Heart right ventricle (tissue), 16 donors: ENCODE measurements around the gene NMT1. TPM values are rescaled to one million over a fixed set of nuclear protein-coding genes. Genes with fewer than 3 reads are reported as not detected.

Experiments used
- ATAC-seq, 8 donors: fragments of 200-7000 bp; cut with Tn5 transposase; one replicate each; pipeline ENCODE4 v1.9.1; 2020; ENCODE audit warnings: mild to moderate bottlenecking in 8 of 8, moderate library complexity in 8 of 8, moderate number of reproducible peaks in 1 of 8
- DNase-seq, 2 donors: peaks; one replicate each; pipeline ENCODE4 v3.0.0-alpha.2; 2020
- H3K27ac ChIP-seq, 10 donors: fragments of 200-600 bp; sonication (generic) in 2 of 10; one replicate each; pipeline versions ENCODE4 v1.5.0 to v1.8.0; 2020 to 2022; ENCODE audit warnings: mild to moderate bottlenecking in 3 of 10
- H3K27me3 ChIP-seq, 7 donors: fragments of 200-600 bp; one replicate each; pipeline ENCODE4 v1.8.0; 2021 to 2022; ENCODE audit warnings: mild to moderate bottlenecking in 2 of 7
- H3K36me3 ChIP-seq, 9 donors: fragments of 200-600 bp; sonication (generic) in 1 of 9; one replicate each; pipeline versions ENCODE4 v1.5.0 to v1.8.0; 2020 to 2022; ENCODE audit warnings: mild to moderate bottlenecking in 2 of 9
- H3K4me1 ChIP-seq, 9 donors: fragments of 200-600 bp; sonication (generic) in 1 of 9; one replicate each; pipeline versions ENCODE4 v1.5.0 to v1.8.0; 2020 to 2022; ENCODE audit warnings: mild to moderate bottlenecking in 4 of 9
- H3K4me3 ChIP-seq, 10 donors: fragments of 200-600 bp; sonication (generic) in 2 of 10; one replicate each; pipeline versions ENCODE4 v1.5.0 to v1.8.0; 2020 to 2022; ENCODE audit warnings: mild to moderate bottlenecking in 7 of 10, moderate library complexity in 2 of 10
- H3K9me3 ChIP-seq, 11 donors: fragments of 200-600 bp in 10 of 11; sonication (generic) in 2 of 11; one replicate each; pipeline versions ENCODE4 v1.5.0 to v1.8.0; 2013 to 2022; ENCODE audit warnings: mild to moderate bottlenecking in 2 of 11, control low read depth in 1 of 11, moderate library complexity in 1 of 11
- WGBS, 2 donors: extraction: QIAGEN DNeasy Blood & Tissue Kit; methylation state at CpG; one replicate each; pipeline ENCODE4 v1.1.7; 2013; ENCODE audit warnings: inconsistent platforms in 1 of 2; 5-methylcytosine and 5-hydroxymethylcytosine counted together
- intact Hi-C, 10 donors: fragments of 100-400 bp; cut with DNase I; formaldehyde crosslinking; loops; one replicate each; pipeline versions ENCODE4 v1.11.1 to v1.14.2; 2022
- polyA plus RNA-seq, 2 donors: library from polyadenylated mRNA; stranded (reverse); fragments of 200-250 nt; gene quantifications; one replicate each; pipeline ENCODE4 v1.2.3, GENCODE V29; 2013
- total RNA-seq, 10 donors: library from RNA; stranded (reverse); fragmentation: NEBNext Ultra II Directional in 3 of 10; extraction: Animal tissue kit (Norgen Biotek cat#: 25700) in 3 of 10; gene quantifications; one replicate each; pipeline versions ENCODE4 v1.2.1 to v1.2.4, GENCODE V29; 2021 to 2023
- TF ChIP-seq, protein P1 (sequence below), 9 donors: fragments of 200-600 bp; sonication (generic) in 2 of 9; IDR thresholded peaks; one replicate each; pipeline versions ENCODE4 v1.5.0 to v1.8.0; 2021 to 2022; ENCODE audit warnings: antibody characterized with exemption in 9 of 9, mild to moderate bottlenecking in 5 of 9, moderate library complexity in 1 of 9
- donor health status: Arrhythmogenic right ventricular cardiomyopathy.
- donor health status: ischemic (EF 13 %, LVEDD 7.1; RV severe dilation, severe dysfunction).
- donor health status: healthy with polysubstance abuse.
- donor health status: DM: no; HTN: yes; CAD: no.
- donor health status: DM: no; HTN: no; CAD: no.
- donor health status: ischemic (EF 25% LVEDD 6.9; RV normal size, moderate dysfunction).
- donor health status: ischemic (EF 25% LVEDD 5.7; RV mildly dilated, moderate dysfunction).
- donor health status: healthy.
- donor health status: DM: yes; HTN: yes; CAD: no.
- donor health status: Ischemic cardiomyopathy.
- donor health status: ischemic (EF 35%, LVEDD 5.7; RV mildly dilated, moderate dysfunction).
- donor health status: nonischemic (EF 11% LVEDD 7.7; RV severe dilation, severe dysfunction).
- donor health status: DM: yes; HTN: yes; CAD: no.
- donor health status: PGD.
- donor health status: ischemic (EF 29% LVEDD 5.4; RV normal size, mild dysfunction).
- donor health status: nonischemic (EF 23%, LVEDD 6.1; RV moderate dilation, normal function).

Gene NMT1
- total and polyA plus RNA-seq, 12 donors, result 40.9 to 110 (median 72.6) TPM

DNA sequence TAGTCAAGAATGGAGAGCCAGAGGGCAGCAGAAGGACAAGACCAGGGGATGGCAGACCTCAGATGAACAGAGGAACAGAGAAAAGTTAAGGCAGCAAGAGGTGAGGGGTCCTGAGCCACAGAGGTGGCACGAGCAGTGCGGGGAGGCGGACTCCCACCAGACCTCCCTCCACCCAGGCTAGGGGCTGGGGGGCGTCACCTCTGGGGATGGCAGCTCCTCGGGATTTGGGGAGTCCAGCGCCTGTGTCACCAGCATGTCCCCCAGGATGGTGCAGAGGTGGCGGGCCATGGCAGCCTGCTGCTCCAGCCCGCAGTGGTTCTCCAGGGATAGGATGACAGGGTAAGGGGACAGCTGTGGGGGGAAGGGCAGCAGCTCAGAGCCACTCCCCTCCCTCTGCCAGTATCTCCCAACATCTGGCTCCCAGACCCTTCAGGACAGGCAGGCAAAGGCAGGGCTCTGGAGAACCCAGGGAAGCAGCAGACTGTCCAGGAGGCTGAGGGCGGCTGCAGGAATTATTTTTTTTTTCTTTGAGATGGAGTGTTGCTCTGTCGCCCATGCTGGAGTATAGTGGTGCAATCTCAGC is 55.4 kb downstream of the NMT1 start:
- WGBS, 2 donors, result 94 to 95% methylated on average over 10 of the region's 10 CpGs
- no peak for DNase-seq

DNA sequence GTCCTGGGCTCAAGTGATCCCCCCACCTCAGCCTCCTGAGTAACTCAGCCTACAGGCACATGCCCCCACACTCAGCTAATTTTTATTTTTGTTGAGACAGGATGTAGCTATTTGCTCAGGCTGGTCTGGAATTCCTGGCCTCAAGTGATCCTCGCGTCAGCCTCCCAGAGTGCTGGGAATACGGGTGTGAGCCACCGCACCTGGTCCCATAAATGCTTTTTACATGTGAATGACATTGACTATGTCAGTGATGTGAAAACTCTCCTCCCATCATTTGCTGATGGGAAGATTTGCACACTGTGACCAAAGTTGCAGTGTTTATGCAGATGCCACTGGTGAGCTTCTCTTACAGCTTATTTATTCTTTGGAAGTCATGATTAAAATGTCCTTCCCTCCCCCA is 56.2 kb downstream of the NMT1 start:
- Histone ChIP-seq H3K9me3 (no peaks in the 10 kb centered on the region), H3K36me3 (peaks cover 0 to 70% (median 5%) of the 10 kb centered on the region in 9 donors), H3K27ac (no peak overlapping the region), H3K4me3 (no peak overlapping the region), H3K27me3 (peaks cover 0 to 10% (median 0%) of the 10 kb centered on the region in 7 donors), H3K4me1 (peaks cover 0 to 8% (median 4%) of the 10 kb centered on the region in 9 donors)
- TF ChIP-seq, protein P1, sequence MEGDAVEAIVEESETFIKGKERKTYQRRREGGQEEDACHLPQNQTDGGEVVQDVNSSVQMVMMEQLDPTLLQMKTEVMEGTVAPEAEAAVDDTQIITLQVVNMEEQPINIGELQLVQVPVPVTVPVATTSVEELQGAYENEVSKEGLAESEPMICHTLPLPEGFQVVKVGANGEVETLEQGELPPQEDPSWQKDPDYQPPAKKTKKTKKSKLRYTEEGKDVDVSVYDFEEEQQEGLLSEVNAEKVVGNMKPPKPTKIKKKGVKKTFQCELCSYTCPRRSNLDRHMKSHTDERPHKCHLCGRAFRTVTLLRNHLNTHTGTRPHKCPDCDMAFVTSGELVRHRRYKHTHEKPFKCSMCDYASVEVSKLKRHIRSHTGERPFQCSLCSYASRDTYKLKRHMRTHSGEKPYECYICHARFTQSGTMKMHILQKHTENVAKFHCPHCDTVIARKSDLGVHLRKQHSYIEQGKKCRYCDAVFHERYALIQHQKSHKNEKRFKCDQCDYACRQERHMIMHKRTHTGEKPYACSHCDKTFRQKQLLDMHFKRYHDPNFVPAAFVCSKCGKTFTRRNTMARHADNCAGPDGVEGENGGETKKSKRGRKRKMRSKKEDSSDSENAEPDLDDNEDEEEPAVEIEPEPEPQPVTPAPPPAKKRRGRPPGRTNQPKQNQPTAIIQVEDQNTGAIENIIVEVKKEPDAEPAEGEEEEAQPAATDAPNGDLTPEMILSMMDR (IDR thresholded peaks at IDR 0.05), result no peak
- DNase-seq (no peak), ATAC-seq (no peak)
- 96 to 97% methylated on average over 4 of the region's 4 CpGs for WGBS, 2 donors
- intact Hi-C loops, result no loop called here

More for the DNA sequence above, 55.4 kb downstream of the NMT1 start:
- peaks cover 0 to 76% (median 5%) of the 10 kb centered on the region in 9 donors for H3K36me3 ChIP-seq
- peaks cover 0 to 10% (median 6%) of the 10 kb centered on the region in 9 donors for H3K4me1 ChIP-seq
- TF ChIP-seq, protein P1 (IDR thresholded peaks at IDR 0.05), result no peak
- H3K27ac ChIP-seq, result no peak overlapping the region
- H3K4me3 ChIP-seq, result no peak overlapping the region
- intact Hi-C loops, result no loop called here
- peaks cover 0 to 10% (median 0%) of the 10 kb centered on the region in 7 donors for H3K27me3 ChIP-seq
- no peaks in the 10 kb centered on the region for H3K9me3 ChIP-seq
- ATAC-seq, result no peak

DNA sequence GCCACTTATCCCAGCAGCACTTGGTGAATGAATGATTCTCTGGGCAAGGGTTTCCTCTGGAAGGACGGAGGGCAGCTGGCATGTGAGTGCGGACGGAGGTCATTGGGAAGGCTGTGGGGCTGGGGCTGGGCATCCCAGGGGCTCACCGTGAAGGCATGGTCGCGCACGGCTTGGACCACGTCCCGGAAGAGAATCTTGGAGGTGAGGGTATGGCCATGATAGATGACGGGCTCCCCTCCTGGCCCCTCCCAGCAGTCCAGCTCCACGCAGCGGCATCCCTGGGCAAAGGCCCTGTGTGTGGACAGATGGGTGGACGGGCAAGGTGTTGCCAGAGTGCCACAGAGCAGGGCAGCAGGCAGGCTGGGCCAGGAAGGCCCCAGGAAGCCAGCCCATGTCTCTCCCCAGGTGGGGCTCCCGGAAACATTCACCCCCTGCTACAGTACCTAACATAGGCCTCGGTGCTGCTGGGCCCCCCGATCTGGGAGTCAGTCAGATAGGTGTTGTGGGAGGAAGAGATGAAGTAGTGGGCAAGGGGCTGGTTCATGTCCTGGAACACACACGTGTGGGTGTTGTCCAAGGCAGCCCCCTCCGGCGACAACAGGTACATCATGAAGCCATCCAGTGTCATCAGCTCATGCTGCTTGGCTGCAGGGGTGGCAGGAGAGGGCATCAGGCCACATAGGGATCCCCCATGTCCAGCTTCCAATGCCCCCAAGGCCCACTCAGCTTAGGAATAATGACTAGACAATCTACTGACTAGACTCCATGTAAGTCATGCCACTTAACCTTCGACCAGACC is 56.9 kb downstream of the NMT1 start:
- no peak for ATAC-seq

DNA sequence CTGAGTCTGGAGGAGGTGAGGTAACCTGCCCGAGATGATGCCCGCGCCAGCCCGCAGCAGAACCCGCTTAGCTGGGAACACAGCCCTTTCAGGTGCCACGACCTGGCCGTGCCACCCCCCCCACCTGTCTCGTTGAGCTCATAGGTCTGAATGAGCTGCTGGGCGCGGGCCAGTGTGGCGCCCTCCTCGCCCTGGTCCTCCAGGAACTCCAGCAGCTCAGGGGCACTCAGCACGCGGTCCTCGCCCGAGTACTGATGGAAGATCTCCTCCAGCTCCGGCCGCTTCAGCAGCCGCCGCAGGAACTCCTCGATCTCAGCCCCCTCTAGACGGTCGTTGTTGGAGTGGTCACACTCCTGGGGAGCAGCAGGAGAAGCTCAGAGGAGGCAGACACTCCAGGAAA is 57.6 kb downstream of the NMT1 start:
- Histone ChIP-seq H3K4me3 (no peak overlapping the region), H3K36me3 (peaks cover 0 to 58% (median 0%) of the 10 kb centered on the region in 9 donors), H3K27me3 (peaks cover 0 to 10% (median 0%) of the 10 kb centered on the region in 7 donors), H3K4me1 (peaks cover under 1 to 20% (median 16%) of the 10 kb centered on the region in 9 donors), H3K9me3 (no peaks in the 10 kb centered on the region), H3K27ac (no peak overlapping the region)
- intact Hi-C loops, result no loop called here
- TF ChIP-seq, protein P1 (IDR thresholded peaks at IDR 0.05), result no peak
- no peak for DNase-seq
- 94% methylated on average over 23 of the region's 23 CpGs for WGBS, 2 donors
- no peak for ATAC-seq

More for the DNA sequence above, 56.9 kb downstream of the NMT1 start:
- Histone ChIP-seq H3K9me3 (no peaks in the 10 kb centered on the region), H3K27ac (no peak overlapping the region), H3K4me1 (peaks cover 0 to 13% (median 10%) of the 10 kb centered on the region in 9 donors), H3K27me3 (peaks cover 0 to 10% (median 0%) of the 10 kb centered on the region in 7 donors), H3K36me3 (peaks cover 0 to 63% (median 0%) of the 10 kb centered on the region in 9 donors), H3K4me3 (no peak overlapping the region)
- TF ChIP-seq, protein P1 (IDR thresholded peaks at IDR 0.05), result no peak
- intact Hi-C loops, result no loop called here
- no peak for DNase-seq
- WGBS, 2 donors, result 91 to 93% methylated on average over 20 of the region's 20 CpGs
